ENCODE data around the gene GPD1L. TPM values are rescaled to one million over a fixed set of nuclear protein-coding genes. Genes with fewer than 3 reads are reported as not detected.

The GPD1L gene
- total RNA-seq, 1 donor from 2014 or later, result 11.2 TPM

DNA sequence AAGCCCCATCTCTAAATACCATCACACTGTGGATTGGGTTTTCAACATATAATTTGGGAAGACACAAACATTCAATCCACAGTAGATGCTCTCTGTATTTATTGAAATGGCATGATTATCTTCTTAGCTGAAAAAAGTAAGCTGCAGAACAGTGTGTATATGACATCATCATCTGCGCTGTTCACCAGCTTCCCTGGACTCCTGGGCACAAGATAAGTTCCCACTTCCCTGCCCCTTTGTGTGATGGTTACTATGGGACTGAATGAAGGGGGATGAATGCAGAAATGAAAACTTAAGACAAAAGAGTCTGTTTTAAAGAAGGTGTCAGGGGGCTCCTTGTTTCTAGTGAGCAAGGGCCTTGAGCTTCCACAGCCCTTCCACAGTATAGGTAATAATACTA is 20.0 kb upstream of the GPD1L start:
- Histone ChIP-seq H3K4me1 (ENCODE audit: insufficient read depth, low read length) (no peaks in the 10 kb centered on the region), H3K36me3 (ENCODE audit: insufficient read depth, low read length) (no peaks in the 10 kb centered on the region), H3K9me3 (ENCODE audit: insufficient read depth, low read depth, low read length) (peaks cover 4% of the 10 kb centered on the region), H3K9ac (ENCODE audit: low read length) (no peak overlapping the region), H3K4me3 (ENCODE audit: insufficient read depth, low read depth, low read length) (no peak overlapping the region), H3K4me2 (ENCODE audit: low read length) (no peak overlapping the region), H3K27ac (ENCODE audit: low read depth, low read length) (no peak overlapping the region), H4K20me1 (ENCODE audit: insufficient read depth, low read length) (no peaks in the 10 kb centered on the region), H3K79me2 (ENCODE audit: insufficient read depth, low read length) (no peaks in the 10 kb centered on the region), H3K27me3 (ENCODE audit: insufficient read depth, low read length) (no peaks in the 10 kb centered on the region), H2AFZ (ENCODE audit: low read depth, low read length) (no peak overlapping the region)
- TF ChIP-seq, protein P1, sequence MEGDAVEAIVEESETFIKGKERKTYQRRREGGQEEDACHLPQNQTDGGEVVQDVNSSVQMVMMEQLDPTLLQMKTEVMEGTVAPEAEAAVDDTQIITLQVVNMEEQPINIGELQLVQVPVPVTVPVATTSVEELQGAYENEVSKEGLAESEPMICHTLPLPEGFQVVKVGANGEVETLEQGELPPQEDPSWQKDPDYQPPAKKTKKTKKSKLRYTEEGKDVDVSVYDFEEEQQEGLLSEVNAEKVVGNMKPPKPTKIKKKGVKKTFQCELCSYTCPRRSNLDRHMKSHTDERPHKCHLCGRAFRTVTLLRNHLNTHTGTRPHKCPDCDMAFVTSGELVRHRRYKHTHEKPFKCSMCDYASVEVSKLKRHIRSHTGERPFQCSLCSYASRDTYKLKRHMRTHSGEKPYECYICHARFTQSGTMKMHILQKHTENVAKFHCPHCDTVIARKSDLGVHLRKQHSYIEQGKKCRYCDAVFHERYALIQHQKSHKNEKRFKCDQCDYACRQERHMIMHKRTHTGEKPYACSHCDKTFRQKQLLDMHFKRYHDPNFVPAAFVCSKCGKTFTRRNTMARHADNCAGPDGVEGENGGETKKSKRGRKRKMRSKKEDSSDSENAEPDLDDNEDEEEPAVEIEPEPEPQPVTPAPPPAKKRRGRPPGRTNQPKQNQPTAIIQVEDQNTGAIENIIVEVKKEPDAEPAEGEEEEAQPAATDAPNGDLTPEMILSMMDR (IDR thresholded peaks at IDR 0.05; ENCODE audit: insufficient read depth, low read depth, low read length), result no peak
- no peak for TF ChIP-seq EZH2 (IDR thresholded peaks at IDR 0.05; ENCODE audit: insufficient read depth, low read length)
- Mint-ChIP-seq H3K9me3 (ENCODE audit: unreplicated experiment) (peaks cover 18% of the 10 kb centered on the region), H3K4me1 (ENCODE audit: low read depth, unreplicated experiment) (no peaks in the 10 kb centered on the region), H3K36me3 (ENCODE audit: low read depth, unreplicated experiment) (no peaks in the 10 kb centered on the region), H3K4me3 (ENCODE audit: unreplicated experiment) (no peak overlapping the region), H3K27ac (ENCODE audit: unreplicated experiment) (no peak overlapping the region), H3K27me3 (ENCODE audit: low read depth, unreplicated experiment) (no peaks in the 10 kb centered on the region)
- no peak for DNase-seq (ENCODE audit: low read depth)
- FAIRE-seq, result no peak

DNA sequence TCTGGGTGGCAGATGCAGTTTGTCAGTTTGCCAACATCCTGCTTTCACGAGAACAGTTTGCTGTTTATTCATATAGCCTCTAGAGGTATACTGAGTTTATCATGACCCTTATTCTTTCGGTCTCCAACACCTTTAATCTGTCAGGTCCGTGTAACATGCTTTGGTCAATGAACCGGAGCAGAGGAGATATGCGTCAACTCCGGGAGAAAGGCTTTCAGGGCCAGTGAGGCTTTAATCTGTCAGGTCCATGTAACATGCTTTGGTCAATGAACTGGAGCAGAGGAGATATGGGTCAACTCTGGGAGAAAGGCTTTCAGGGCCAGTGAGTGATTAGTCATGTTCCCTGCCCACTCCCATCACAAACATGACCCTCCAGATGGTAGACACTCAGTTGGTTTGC is 16.9 kb upstream of the GPD1L start:
- DNase-seq (ENCODE audit: low read depth) (no peak), FAIRE-seq (no peak)
- no peaks in the 10 kb centered on the region for H3K36me3 ChIP-seq (ENCODE audit: insufficient read depth, low read length)
- Mint-ChIP-seq H3K9me3 (ENCODE audit: unreplicated experiment) (peaks cover 17% of the 10 kb centered on the region), H3K27ac (ENCODE audit: unreplicated experiment) (no peak overlapping the region), H3K36me3 (ENCODE audit: low read depth, unreplicated experiment) (no peaks in the 10 kb centered on the region), H3K4me3 (ENCODE audit: unreplicated experiment) (no peak overlapping the region), H3K27me3 (ENCODE audit: low read depth, unreplicated experiment) (no peaks in the 10 kb centered on the region), H3K4me1 (ENCODE audit: low read depth, unreplicated experiment) (no peaks in the 10 kb centered on the region)
- peaks cover 3% of the 10 kb centered on the region for H3K27me3 ChIP-seq (ENCODE audit: insufficient read depth, low read length)
- peaks cover 4% of the 10 kb centered on the region for H3K9me3 ChIP-seq (ENCODE audit: insufficient read depth, low read depth, low read length)
- TF ChIP-seq, protein P1 (IDR thresholded peaks at IDR 0.05; ENCODE audit: insufficient read depth, low read depth, low read length), result no peak
- no peak for TF ChIP-seq EZH2 (IDR thresholded peaks at IDR 0.05; ENCODE audit: insufficient read depth, low read length)
- H4K20me1 ChIP-seq (ENCODE audit: insufficient read depth, low read length), result no peaks in the 10 kb centered on the region
- H3K79me2 ChIP-seq (ENCODE audit: insufficient read depth, low read length), result no peaks in the 10 kb centered on the region
- no peaks in the 10 kb centered on the region for H3K4me1 ChIP-seq (ENCODE audit: insufficient read depth, low read length)
- H2AFZ ChIP-seq (ENCODE audit: low read depth, low read length), result no peak overlapping the region
- no peak overlapping the region for H3K4me3 ChIP-seq (ENCODE audit: insufficient read depth, low read depth, low read length)
- H3K4me2 ChIP-seq (ENCODE audit: low read length), result no peak overlapping the region
- H3K27ac ChIP-seq (ENCODE audit: low read depth, low read length), result no peak overlapping the region
- no peak overlapping the region for H3K9ac ChIP-seq (ENCODE audit: low read length)

DNA sequence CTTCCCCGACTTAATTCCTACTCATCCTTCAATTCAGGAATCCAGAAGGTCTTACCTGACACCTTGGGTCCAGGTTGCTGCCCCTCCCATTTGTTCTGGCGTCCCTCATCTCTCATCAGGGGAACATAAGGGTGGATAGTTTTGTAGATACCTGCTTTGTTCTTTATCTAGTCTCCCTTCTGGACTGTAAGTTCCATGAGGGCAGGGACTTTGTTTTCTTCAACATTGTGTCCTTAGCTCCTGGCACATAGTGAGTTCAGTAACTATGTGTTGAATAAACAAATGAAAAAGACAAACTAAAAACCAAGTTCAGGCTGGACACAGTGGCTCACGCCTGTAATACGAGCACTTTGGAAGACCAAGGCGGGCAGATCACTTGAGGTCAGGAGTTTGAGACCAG is 13.2 kb upstream of the GPD1L start:
- Mint-ChIP-seq H3K27ac (ENCODE audit: unreplicated experiment) (no peak overlapping the region), H3K9me3 (ENCODE audit: unreplicated experiment) (peaks cover 12% of the 10 kb centered on the region), H3K27me3 (ENCODE audit: low read depth, unreplicated experiment) (peaks cover 3% of the 10 kb centered on the region), H3K4me3 (ENCODE audit: unreplicated experiment) (no peak overlapping the region), H3K36me3 (ENCODE audit: low read depth, unreplicated experiment) (no peaks in the 10 kb centered on the region), H3K4me1 (ENCODE audit: low read depth, unreplicated experiment) (no peaks in the 10 kb centered on the region)
- Histone ChIP-seq H3K79me2 (ENCODE audit: insufficient read depth, low read length) (no peaks in the 10 kb centered on the region), H3K27me3 (ENCODE audit: insufficient read depth, low read length) (peaks cover 6% of the 10 kb centered on the region), H3K4me3 (ENCODE audit: insufficient read depth, low read depth, low read length) (no peak overlapping the region), H3K9ac (ENCODE audit: low read length) (no peak overlapping the region), H3K4me1 (ENCODE audit: insufficient read depth, low read length) (no peaks in the 10 kb centered on the region), H3K9me3 (ENCODE audit: insufficient read depth, low read depth, low read length) (no peaks in the 10 kb centered on the region), H3K4me2 (ENCODE audit: low read length) (no peak overlapping the region), H3K36me3 (ENCODE audit: insufficient read depth, low read length) (no peaks in the 10 kb centered on the region), H4K20me1 (ENCODE audit: insufficient read depth, low read length) (no peaks in the 10 kb centered on the region), H3K27ac (ENCODE audit: low read depth, low read length) (no peak overlapping the region), H2AFZ (ENCODE audit: low read depth, low read length) (no peak overlapping the region)
- DNase-seq (ENCODE audit: low read depth) (no peak), FAIRE-seq (no peak)
- TF ChIP-seq, protein P1 (IDR thresholded peaks at IDR 0.05; ENCODE audit: insufficient read depth, low read depth, low read length), result no peak
- no peak for TF ChIP-seq EZH2 (IDR thresholded peaks at IDR 0.05; ENCODE audit: insufficient read depth, low read length)

Measured in astrocyte (in vitro differentiated cells and primary cell).